Hypothalamus (tissue), 51 donors: ENCODE results near the gene GABRR2.
"Not testable (repeated sequence)": the region's sequence is repeated elsewhere in the genome, so short reads cannot be mapped to it uniquely, and the experiment has no call there.

Source experiments
- DNase-seq, 51 donors: peaks; one replicate each; lab custom pipeline; 2025; lab: John Stamatoyannopoulos, UW

GABRR2 gene

GRCh38 chr6:89295981-89296380, 19.1 kb downstream of the GABRR2 start:
- no peak for DNase-seq

GRCh38 chr6:89295116-89295515, 20.0 kb downstream of the GABRR2 start:
- not testable (repeated sequence) for DNase-seq

GRCh38 chr6:89291256-89291819, 23.8 kb downstream of the GABRR2 start:
- DNase-seq, result no peak

DNA sequence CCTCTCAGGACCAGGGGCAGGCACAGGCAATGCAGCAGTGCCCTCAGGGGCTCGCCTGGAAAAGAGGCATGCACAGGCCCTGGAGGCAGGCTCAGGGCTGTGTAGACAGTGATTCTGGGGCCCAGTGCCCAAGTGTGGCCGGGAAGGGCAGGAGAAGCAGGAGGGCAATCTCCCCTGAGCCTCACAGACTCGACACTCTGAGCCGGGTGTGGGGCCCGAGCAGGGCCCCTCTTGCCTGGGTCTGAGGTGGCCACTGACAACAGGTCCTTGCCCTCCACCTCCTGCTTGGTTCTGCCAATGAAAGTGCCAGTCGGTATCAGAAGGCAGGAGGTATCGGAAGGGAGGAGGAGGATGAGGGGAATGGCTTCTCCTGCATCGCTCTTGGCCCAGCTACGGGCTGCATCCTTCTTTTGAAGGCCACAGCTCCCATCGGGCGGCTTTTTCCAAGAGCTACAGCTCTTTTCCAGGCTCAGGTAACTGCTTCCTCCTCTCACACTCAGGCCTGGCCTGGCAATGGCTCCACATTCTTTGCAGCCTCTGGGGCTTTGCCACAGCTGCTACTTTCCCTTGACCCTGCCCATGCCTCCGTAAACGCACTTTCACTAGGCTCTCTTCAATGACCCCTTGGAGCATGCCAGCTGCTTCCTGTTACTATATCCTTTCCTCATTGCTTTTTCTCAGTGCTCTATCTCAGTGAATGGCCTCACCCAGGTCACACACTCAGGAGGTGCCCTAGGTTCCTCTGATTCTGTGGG, 24.5 kb downstream of the GABRR2 start:
- no peak for DNase-seq

DNA sequence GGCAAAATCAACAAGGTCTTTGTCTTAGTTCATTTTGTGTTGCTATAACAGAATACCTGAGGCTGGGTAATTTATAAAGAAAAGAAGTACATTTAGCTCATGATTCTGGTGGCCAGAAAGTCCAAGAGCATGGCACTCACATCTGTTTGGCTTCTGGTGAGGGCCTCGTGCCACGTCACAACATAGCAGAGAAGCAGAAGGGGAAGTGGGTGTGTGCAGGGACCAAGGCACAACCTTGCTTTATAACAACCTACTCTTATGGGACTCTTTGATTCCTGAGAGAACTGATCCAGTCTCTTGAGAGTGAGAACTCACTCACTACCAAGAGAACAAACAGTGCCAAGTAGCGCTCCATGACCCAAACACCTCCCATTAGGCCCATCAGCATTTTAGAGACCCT, 25.4 kb downstream of the GABRR2 start:
- DNase-seq, result no peak

- no peak for DNase-seq
Observed at GRCh38 chr6:89287351-89288028, 27.6 kb downstream of the GABRR2 start.

DNA sequence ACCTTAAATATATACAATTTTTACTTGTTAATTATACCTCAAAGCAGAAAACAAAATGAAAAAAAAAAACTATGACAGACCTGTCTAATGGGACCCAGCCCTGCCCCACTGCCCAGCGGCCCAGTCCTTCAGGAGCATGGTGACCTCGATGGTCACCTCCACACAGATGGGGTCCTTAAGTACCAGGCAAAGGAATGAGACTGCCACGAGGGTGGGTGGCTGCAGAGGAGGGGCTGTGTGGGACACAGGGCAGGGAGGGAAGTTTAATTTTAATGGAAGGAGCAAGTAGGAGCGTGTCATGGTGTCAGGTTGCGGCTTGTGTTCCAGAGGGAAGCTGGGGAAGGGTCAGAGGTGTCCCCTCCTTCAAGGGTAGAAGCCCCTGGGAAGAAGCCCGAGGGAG, 28.6 kb downstream of the GABRR2 start:
- DNase-seq, result no peak

DNA sequence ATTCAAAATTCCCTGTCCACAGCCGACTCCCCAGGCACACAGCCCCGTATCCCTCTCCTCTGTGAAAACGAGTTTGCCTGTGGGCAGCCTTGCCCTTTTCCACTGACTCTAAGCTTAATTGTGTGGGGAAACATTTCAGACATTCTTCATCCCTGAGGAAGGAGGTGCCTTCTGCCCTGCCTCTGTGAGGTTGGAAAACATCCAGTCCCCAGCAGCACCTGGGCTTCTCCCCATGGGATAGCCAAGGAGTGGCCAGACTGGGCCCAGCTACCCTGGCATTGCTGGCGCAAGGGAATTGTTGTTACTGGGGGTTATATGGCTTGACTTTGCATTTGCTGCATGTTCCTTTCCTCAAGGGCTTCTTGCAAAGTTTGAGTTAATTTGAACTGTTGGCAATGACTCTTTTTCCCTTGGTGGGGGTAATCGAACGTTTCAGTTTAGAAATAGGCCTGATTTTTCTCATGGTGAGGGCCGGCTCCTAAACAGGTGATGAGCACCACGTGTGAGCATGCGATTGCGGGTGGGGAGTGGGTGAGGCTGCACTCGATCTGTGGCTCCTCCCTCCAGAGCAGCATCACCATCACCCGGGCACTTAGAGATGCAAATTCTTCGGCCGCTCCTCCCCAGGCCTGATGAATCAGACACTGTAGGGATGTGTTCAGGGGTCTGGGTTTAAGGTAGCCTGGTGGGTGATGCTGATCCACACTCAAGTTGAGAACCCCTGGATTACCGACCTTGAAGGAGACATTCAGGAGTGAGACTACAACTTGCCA, 29.9 kb downstream of the GABRR2 start:
- no peak for DNase-seq

- DNase-seq, result no peak
Observed at GRCh38 chr6:89284081-89284480, 31.0 kb downstream of the GABRR2 start.

- DNase-seq, result no peak
Observed at GRCh38 chr6:89282749-89283148, 32.4 kb downstream of the GABRR2 start.

DNA sequence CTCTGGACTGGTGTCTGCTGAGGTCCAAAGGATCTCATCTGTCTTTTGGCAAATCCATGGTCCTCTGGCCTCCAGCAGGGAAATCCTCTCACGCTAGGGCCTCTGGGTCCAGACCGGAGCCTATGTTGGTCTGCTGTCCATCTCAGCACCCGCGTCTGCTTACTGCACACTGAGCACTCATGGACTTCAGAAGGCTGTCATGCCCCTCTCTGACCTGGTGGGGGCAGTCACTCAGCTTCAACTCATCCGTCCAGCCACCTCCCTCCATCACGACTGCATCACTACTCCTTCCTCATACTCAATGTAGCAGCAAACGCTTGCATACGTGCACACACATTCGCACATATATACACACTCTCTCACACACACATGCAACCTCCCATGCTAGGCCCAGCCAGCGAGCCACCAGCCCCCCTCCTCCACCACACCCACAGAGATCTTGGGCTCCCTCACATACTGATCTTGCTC, 33.3 kb downstream of the GABRR2 start:
- no peak for DNase-seq

DNA sequence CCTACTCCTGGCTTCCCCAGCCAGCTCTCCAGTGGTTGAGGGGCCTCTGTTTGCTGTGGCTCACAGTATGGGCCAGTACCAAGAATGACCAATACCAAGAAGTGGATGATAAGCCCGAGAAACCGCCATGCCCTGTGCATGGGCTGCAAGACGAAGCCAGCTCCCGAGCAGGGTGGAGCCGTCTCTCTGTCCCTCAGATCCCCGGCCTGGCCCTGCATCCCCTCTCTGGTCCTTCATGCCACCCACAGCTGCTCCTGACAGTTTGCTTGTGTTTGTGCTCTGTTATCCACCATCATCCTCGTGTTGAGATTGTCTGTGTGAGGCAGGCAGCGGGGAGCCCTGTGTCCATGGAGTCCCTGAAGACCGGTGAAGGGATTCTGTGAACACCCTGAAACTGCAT, 36.1 kb downstream of the GABRR2 start:
- no peak for DNase-seq

- DNase-seq, result no peak
Observed at GRCh38 chr6:89275900-89276299, 39.2 kb downstream of the GABRR2 start.

DNA sequence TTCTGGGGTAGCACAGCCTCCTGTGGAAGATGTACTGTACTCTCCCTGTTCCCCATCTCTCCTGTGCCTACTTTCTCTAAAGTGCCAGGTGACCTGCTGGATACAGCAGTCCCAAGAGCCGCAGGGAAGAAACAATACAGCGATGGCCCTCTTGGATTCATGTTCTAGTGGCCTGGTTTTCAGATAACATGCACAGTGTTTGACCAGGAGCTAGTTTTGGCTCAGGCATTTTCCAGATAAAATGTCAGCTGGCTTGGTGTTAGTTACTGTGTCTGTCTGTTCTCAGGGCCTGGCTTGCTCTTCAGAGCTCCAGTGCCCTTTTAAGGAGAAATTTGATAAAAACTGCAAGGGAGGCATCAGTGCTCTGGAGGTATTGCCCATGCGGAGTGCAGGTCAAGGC, 41.3 kb downstream of the GABRR2 start:
- DNase-seq, result no peak

- DNase-seq, result no peak
Observed at GRCh38 chr6:89272596-89272995, 42.5 kb downstream of the GABRR2 start.

DNA sequence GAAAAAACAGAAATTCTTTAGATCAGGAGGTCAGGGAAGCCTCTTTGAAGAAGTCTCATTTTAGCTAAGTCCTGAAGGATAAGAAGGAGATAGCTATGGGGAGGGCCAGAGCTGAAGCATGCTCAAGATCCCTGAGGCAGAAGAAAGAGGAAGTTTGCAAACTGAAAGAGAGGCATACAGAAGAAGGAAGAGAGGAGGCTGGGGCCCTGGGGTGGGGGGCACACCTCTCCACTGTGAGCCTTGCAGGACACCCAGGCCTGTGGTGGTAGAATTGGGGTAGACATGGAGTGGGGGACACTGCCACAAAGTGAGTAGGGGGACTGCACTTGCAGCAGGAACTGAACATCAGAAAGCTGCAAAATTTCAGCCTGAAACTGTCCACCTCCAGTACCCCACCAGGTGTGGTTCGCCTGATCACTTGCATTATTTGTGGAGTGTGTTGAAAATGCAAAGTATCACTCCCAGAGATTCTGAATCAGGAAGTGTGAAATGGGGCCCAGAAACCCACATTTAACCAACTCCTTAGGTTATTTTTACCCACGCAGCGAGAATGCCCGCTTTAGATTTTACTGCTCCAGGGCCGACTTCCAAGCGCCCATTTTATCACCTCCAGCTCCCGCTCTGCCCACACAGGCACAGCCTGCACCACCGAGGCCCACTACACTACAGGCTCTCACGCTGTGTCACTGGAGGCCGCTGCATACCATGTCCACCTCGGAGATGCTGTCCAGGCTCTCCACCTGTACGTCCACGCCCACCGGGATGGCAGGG, 44.0 kb downstream of the GABRR2 start:
- no peak for DNase-seq

DNA sequence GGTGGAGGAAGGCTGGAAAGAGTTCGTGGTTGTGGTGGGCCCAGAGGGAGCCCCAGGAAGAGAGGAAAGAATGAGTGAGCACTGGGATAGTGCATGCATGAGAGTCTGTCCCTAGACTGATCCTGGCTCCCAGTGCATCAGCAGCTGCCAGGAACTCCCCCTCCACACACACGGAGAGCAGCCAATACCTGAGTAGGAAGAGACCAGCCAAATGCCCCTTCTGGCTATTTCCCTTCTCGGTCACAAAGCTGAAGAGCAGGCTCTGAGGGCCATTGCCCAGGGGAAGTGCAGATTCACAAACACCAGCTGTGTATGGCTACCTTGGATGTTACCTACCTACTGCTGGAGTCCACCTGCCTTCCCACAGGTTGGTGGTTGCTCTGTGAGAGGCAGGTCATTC, 45.1 kb downstream of the GABRR2 start:
- DNase-seq, result no peak

GRCh38 chr6:89269252-89269651, 45.8 kb downstream of the GABRR2 start:
- no peak for DNase-seq

DNA sequence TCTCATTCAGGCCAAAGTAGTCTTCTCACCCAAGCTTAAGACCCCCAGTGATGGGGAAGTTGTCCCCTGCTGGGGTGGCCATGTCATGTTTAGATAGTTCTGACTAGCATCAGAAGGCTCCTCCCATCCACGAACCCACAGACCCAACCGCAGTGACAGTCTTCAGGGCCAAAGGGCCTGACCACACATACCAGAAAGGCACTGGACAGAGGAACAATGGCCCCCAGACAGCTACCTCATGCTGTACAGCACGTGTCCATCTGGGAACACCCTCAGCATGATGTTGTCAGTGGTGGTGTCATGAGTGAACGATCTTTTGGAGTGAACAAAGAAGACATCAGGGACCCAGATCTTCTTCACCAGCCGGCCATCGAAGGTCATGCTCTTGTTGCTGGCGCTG, 46.3 kb downstream of the GABRR2 start:
- DNase-seq, result no peak

GRCh38 chr6:89267918-89268317, 47.2 kb downstream of the GABRR2 start:
- DNase-seq, result no peak
